ENCODE data around the gene IL13. TPM values are rescaled to one million over a fixed set of nuclear protein-coding genes. Genes with fewer than 3 reads are reported as not detected.

IL13 gene
- not detected for total RNA-seq
- long read RNA-seq = 0 reads

- Histone ChIP-seq H3K27me3 (ENCODE audit: low read depth) (peaks cover 36% of the 10 kb centered on the region), H3K36me3 (no peaks in the 10 kb centered on the region), H3K27ac (no peak within 1 kb of the TSS), H3K4me1 (peaks cover 12% of the 10 kb centered on the region), H3K4me3 (no peak within 1 kb of the TSS), H3K9me3 (no peaks in the 10 kb centered on the region)
- no peak for TF ChIP-seq CTCF (IDR thresholded peaks at IDR 0.05)
- ATAC-seq (no peak), DNase-seq (no peak)
- intact Hi-C loops (cut with DNase I) = no loop called here
Measured at GRCh38 chr5:132657676-132658380, at the start of gene IL13. TSS of gene IL13 (plus strand) at chr5:132658173. CDS start at chr5:132658187, 14 bp downstream.

- H3K9me3 ChIP-seq = no peaks in the 10 kb centered on the region
- H3K27ac ChIP-seq = no peak overlapping the region
- H3K36me3 ChIP-seq = peaks cover 92% of the 10 kb centered on the region
- no peak for TF ChIP-seq CTCF (IDR thresholded peaks at IDR 0.05)
- no peaks in the 10 kb centered on the region for H3K4me1 ChIP-seq
- intact Hi-C loops (cut with DNase I) = no loop called here
- DNase-seq (no peak), ATAC-seq (no peak)
- no peak overlapping the region for H3K4me3 ChIP-seq
- no peaks in the 10 kb centered on the region for H3K27me3 ChIP-seq (ENCODE audit: low read depth)
Measured at GRCh38 chr5:132611965-132612364, 46.0 kb upstream of the IL13 start.

GRCh38 chr5:132612846-132613245, 45.1 kb upstream of the IL13 start:
- H3K36me3 ChIP-seq = peaks cover 92% of the 10 kb centered on the region
- H3K27me3 ChIP-seq (ENCODE audit: low read depth) = no peaks in the 10 kb centered on the region
- H3K27ac ChIP-seq = no peak overlapping the region
- H3K9me3 ChIP-seq = no peaks in the 10 kb centered on the region
- no peak for TF ChIP-seq CTCF (IDR thresholded peaks at IDR 0.05)
- no peak for ATAC-seq
- intact Hi-C loops (cut with DNase I) = no loop called here
- no peak for DNase-seq
- no peak overlapping the region for H3K4me3 ChIP-seq
- no peaks in the 10 kb centered on the region for H3K4me1 ChIP-seq

- no peak for DNase-seq
- H3K27me3 ChIP-seq (ENCODE audit: low read depth) = no peaks in the 10 kb centered on the region
- no peak for TF ChIP-seq CTCF (IDR thresholded peaks at IDR 0.05)
Measured at GRCh38 chr5:132621699-132622098, 36.3 kb upstream of the IL13 start.

GRCh38 chr5:132622608-132623007, 35.4 kb upstream of the IL13 start:
- TF ChIP-seq CTCF (IDR thresholded peaks at IDR 0.05) = no peak
- H3K27ac ChIP-seq = no peak overlapping the region
- H3K9me3 ChIP-seq = no peaks in the 10 kb centered on the region
- H3K4me1 ChIP-seq = no peaks in the 10 kb centered on the region
- DNase-seq = no peak
- no peak overlapping the region for H3K4me3 ChIP-seq
- no peaks in the 10 kb centered on the region for H3K27me3 ChIP-seq (ENCODE audit: low read depth)
- H3K36me3 ChIP-seq = peaks cover 48% of the 10 kb centered on the region
- intact Hi-C loops (cut with DNase I) = no loop called here
- ATAC-seq = no peak

More at GRCh38 chr5:132621699-132622098, 36.3 kb upstream of the IL13 start:
- no peak for ATAC-seq
- peaks cover 57% of the 10 kb centered on the region for H3K36me3 ChIP-seq
- intact Hi-C loops (cut with DNase I) = no loop called here
- no peak overlapping the region for H3K4me3 ChIP-seq
- no peaks in the 10 kb centered on the region for H3K4me1 ChIP-seq
- no peaks in the 10 kb centered on the region for H3K9me3 ChIP-seq
- H3K27ac ChIP-seq = no peak overlapping the region
